T-cell (primary cell): ENCODE measurements around the gene CACNA2D4. TPM values are rescaled to one million over a fixed set of nuclear protein-coding genes. Genes with fewer than 3 reads are reported as not detected.

Source experiments
- ATAC-seq, 4 experiments: fragments of 200-7000 bp in 3 of 4; fragments of 150-1000 bp in 1 of 4; cut with Tn5 transposase; replicated peaks in 1 of 4; 1 replicate in 3 of 4; 2 replicates in 1 of 4; pipeline ENCODE4 v1.10.0; 2021; ENCODE audit warnings: moderate library complexity in 3 of 4, mild to moderate bottlenecking in 2 of 4, moderate number of reproducible peaks in 1 of 4
- CTCF ChIA-PET, 2 donors: fragments of 300-600 bp; sonication (Branson Sonifier 250); formaldehyde crosslinking; loops; one replicate each; lab custom pipeline; 2022; ENCODE audit warnings: antibody characterized with exemption in 2 of 2; lab: Charles Lee
- POLR2A ChIA-PET, 2 donors: fragments of 300-600 bp; sonication (Branson Sonifier 250); formaldehyde crosslinking; loops; one replicate each; lab custom pipeline; 2022; ENCODE audit warnings: antibody characterized with exemption in 2 of 2; lab: Charles Lee
- DNase-seq, 35 experiments: peaks; one replicate each; pipeline versions ENCODE4 v3.0.0 to v3.0.0-alpha.2; 2013 to 2023
- H3K27ac ChIP-seq: one replicate; pipeline ENCODE4 v1.5.1; 2013; ENCODE audit warnings: low read length
- H3K27me3 ChIP-seq, 2 experiments: replicated peaks in 1 of 2; 1 replicate in 1 of 2; 2 replicates in 1 of 2; pipeline versions ENCODE4 v1.6.1 to v1.7.0; 2013; ENCODE audit warnings: low read length in 1 of 2, mixed read lengths in 1 of 2; ENCODE audit not compliant: control insufficient read depth in 2 of 2, insufficient read depth in 2 of 2; ENCODE audit errors: extremely low read depth in 1 of 2
- H3K36me3 ChIP-seq, 2 donors: 1 replicate in 1 of 2; 2 replicates in 1 of 2; pipeline versions ENCODE4 v1.6.1 to v1.7.0; 2013; ENCODE audit warnings: low read length in 1 of 2; ENCODE audit not compliant: control insufficient read depth in 2 of 2, insufficient read depth in 1 of 2; ENCODE audit errors: extremely low read depth in 1 of 2
- H3K4me1 ChIP-seq, 2 experiments: 1 replicate in 1 of 2; 2 replicates in 1 of 2; pipeline versions ENCODE4 v1.6.1 to v1.7.0; 2013; ENCODE audit warnings: low read length in 2 of 2, mixed read lengths in 1 of 2; ENCODE audit not compliant: insufficient read depth in 2 of 2, control insufficient read depth in 1 of 2; ENCODE audit errors: extremely low read depth in 1 of 2
- H3K4me3 ChIP-seq, 2 donors: 1 replicate in 1 of 2; 2 replicates in 1 of 2; pipeline versions ENCODE4 v1.5.1 to v1.7.0; 2013; ENCODE audit warnings: mild to moderate bottlenecking in 2 of 2, low read length in 1 of 2, moderate library complexity in 1 of 2; ENCODE audit not compliant: control insufficient read depth in 1 of 2; ENCODE audit errors: extremely low read depth in 1 of 2
- H3K9me3 ChIP-seq: 2 replicates; pipeline ENCODE4 v1.7.0; 2013
- H3K27ac Mint-ChIP-seq, 2 donors: one replicate each; pipeline ENCODE4 v1.8.0; 2020 to 2021; ENCODE audit warnings: mild to moderate bottlenecking in 2 of 2, mixed read lengths in 2 of 2
- H3K27me3 Mint-ChIP-seq, 2 donors: one replicate each; pipeline ENCODE4 v1.8.0; 2021 to 2022; ENCODE audit warnings: mixed read lengths in 2 of 2
- H3K36me3 Mint-ChIP-seq: one replicate; pipeline ENCODE4 v1.8.0; 2021; ENCODE audit warnings: mixed read lengths
- H3K4me1 Mint-ChIP-seq, 3 donors: one replicate each; pipeline ENCODE4 v1.8.0; 2020 to 2022; ENCODE audit warnings: mixed read lengths in 3 of 3, mild to moderate bottlenecking in 1 of 3
- H3K4me3 Mint-ChIP-seq, 3 donors: one replicate each; pipeline ENCODE4 v1.8.0; 2020 to 2022; ENCODE audit warnings: mild to moderate bottlenecking in 3 of 3, mixed read lengths in 3 of 3, moderate library complexity in 3 of 3
- H3K9me3 Mint-ChIP-seq, 3 donors: one replicate each; pipeline ENCODE4 v1.8.0; 2020 to 2022; ENCODE audit warnings: mixed read lengths in 3 of 3
- WGBS: methylation state at CpG from one replicate; pipeline ENCODE4 v1.1.5; 2013; ENCODE audit warnings: missing lambda C conversion rate; ENCODE audit not compliant: insufficient coverage; 5-methylcytosine and 5-hydroxymethylcytosine counted together
- total RNA-seq, 35 experiments: library from RNA in 6 of 35; stranded (reverse) in 6 of 35; fragments of 120-200 nt in 1 of 35; gene quantifications; one replicate each; pipeline versions ENCODE4 v1.2.1 to v1.2.4 and lab custom pipeline; 2013 to 2026

Gene CACNA2D4
- total RNA-seq, 5 donors from 2014 or later (not counting 1 experiment from before 2014, with no cell fraction given): 10.2 to 14.8 (median 12.1) TPM

GRCh38 chr12:1839956-1840951 is 78.2 kb downstream of the CACNA2D4 start:
- H3K36me3 ChIP-seq: no peaks in the 10 kb centered on the region
- no peaks in the 10 kb centered on the region for H3K9me3 Mint-ChIP-seq
- H3K27me3 ChIP-seq: peaks cover 0 to 19% of the 10 kb centered on the region in 2 experiments
- no peak for ATAC-seq
- H3K4me1 Mint-ChIP-seq: peaks cover 0 to 2% (median 0%) of the 10 kb centered on the region in 3 donors
- no peaks in the 10 kb centered on the region for H3K9me3 ChIP-seq
- no peaks in the 10 kb centered on the region for H3K36me3 Mint-ChIP-seq
- no peak overlapping the region for H3K4me3 ChIP-seq
- no peaks in the 10 kb centered on the region for H3K4me1 ChIP-seq
- CTCF ChIA-PET: no interaction called here
- H3K27ac Mint-ChIP-seq: no peak overlapping the region
- POLR2A ChIA-PET: no interaction called here
- DNase-seq: no peak
- H3K4me3 Mint-ChIP-seq: no peak overlapping the region
- peaks cover 4 to 5% of the 10 kb centered on the region in 2 donors for H3K27me3 Mint-ChIP-seq
- no peak overlapping the region for H3K27ac ChIP-seq
- WGBS: 92% methylated on average over 9 of the region's 24 CpGs

GRCh38 chr12:1839464-1839863 is 79.0 kb downstream of the CACNA2D4 start:
- H3K27me3 Mint-ChIP-seq: peaks cover 4 to 8% of the 10 kb centered on the region in 2 donors
- H3K4me1 ChIP-seq: no peaks in the 10 kb centered on the region
- 91% methylated on average over 6 of the region's 10 CpGs for WGBS
- ATAC-seq (no peak), DNase-seq (no peak)
- peaks cover 0 to 16% of the 10 kb centered on the region in 2 experiments for H3K27me3 ChIP-seq
- H3K4me3 Mint-ChIP-seq: no peak overlapping the region
- no peak overlapping the region for H3K4me3 ChIP-seq
- H3K9me3 Mint-ChIP-seq: no peaks in the 10 kb centered on the region
- CTCF ChIA-PET: no interaction called here
- POLR2A ChIA-PET: interaction anchor here in 1 of 2 donors (0.5 kb wide), 1 partner anchor 123 kb away, joined by 3 read pairs; no protein-coding TSS in a partner anchor
- H3K36me3 ChIP-seq: no peaks in the 10 kb centered on the region
- no peaks in the 10 kb centered on the region for H3K36me3 Mint-ChIP-seq
- H3K27ac ChIP-seq: no peak overlapping the region
- H3K4me1 Mint-ChIP-seq: peaks cover 0 to 2% (median 0%) of the 10 kb centered on the region in 3 donors
- H3K9me3 ChIP-seq: no peaks in the 10 kb centered on the region
- no peak overlapping the region for H3K27ac Mint-ChIP-seq

GRCh38 chr12:1838994-1839365 is 79.5 kb downstream of the CACNA2D4 start:
- CTCF ChIA-PET: no interaction called here
- H3K27ac Mint-ChIP-seq: no peak overlapping the region
- no peak overlapping the region for H3K27ac ChIP-seq

GRCh38 chr12:1838205-1838993 is 80.1 kb downstream of the CACNA2D4 start:
- Histone ChIP-seq H3K4me1 (no peaks in the 10 kb centered on the region), H3K27me3 (peaks cover 0 to 22% of the 10 kb centered on the region in 2 experiments), H3K9me3 (no peaks in the 10 kb centered on the region), H3K4me3 (no peak overlapping the region), H3K36me3 (no peaks in the 10 kb centered on the region), H3K27ac (no peak overlapping the region)
- H3K4me3 Mint-ChIP-seq: no peak overlapping the region
- DNase-seq (no peak), ATAC-seq (no peak)
- no peak overlapping the region for H3K27ac Mint-ChIP-seq
- POLR2A ChIA-PET: no interaction called here
- CTCF ChIA-PET: interaction anchor here in 1 of 2 donors (0.5 kb wide), 1 partner anchor 249 kb away, joined by 3 read pairs; no protein-coding TSS in a partner anchor
- H3K36me3 Mint-ChIP-seq: no peaks in the 10 kb centered on the region
- peaks cover 6 to 9% of the 10 kb centered on the region in 2 donors for H3K27me3 Mint-ChIP-seq
- peaks cover 0 to 2% (median 0%) of the 10 kb centered on the region in 3 donors for H3K4me1 Mint-ChIP-seq
- 80% methylated on average over 20 of the region's 26 CpGs for WGBS
- no peaks in the 10 kb centered on the region for H3K9me3 Mint-ChIP-seq

More at GRCh38 chr12:1838994-1839365, 79.5 kb downstream of the CACNA2D4 start:
- H3K4me3 Mint-ChIP-seq: no peak overlapping the region
- peaks cover 4 to 7% of the 10 kb centered on the region in 2 donors for H3K27me3 Mint-ChIP-seq
- H3K4me1 ChIP-seq: no peaks in the 10 kb centered on the region
- peaks cover 0 to 2% (median 0%) of the 10 kb centered on the region in 3 donors for H3K4me1 Mint-ChIP-seq
- POLR2A ChIA-PET: interaction anchor here in 1 of 2 donors (0.5 kb wide), 1 partner anchor 124 kb away, joined by 3 read pairs; no protein-coding TSS in a partner anchor
- H3K36me3 ChIP-seq: no peaks in the 10 kb centered on the region
- H3K4me3 ChIP-seq: no peak overlapping the region
- WGBS: 89% methylated on average over 15 of the region's 15 CpGs
- H3K9me3 Mint-ChIP-seq: no peaks in the 10 kb centered on the region
- peaks cover 0 to 20% of the 10 kb centered on the region in 2 experiments for H3K27me3 ChIP-seq
- ATAC-seq (no peak), DNase-seq (no peak)
- H3K9me3 ChIP-seq: no peaks in the 10 kb centered on the region
- H3K36me3 Mint-ChIP-seq: no peaks in the 10 kb centered on the region

GRCh38 chr12:1837541-1838204 is 80.8 kb downstream of the CACNA2D4 start:
- Mint-ChIP-seq H3K36me3 (no peaks in the 10 kb centered on the region), H3K9me3 (no peaks in the 10 kb centered on the region), H3K27me3 (peaks cover 13% of the 10 kb centered on the region in 2 donors), H3K4me3 (no peak overlapping the region), H3K4me1 (peaks cover 0 to 2% (median 0%) of the 10 kb centered on the region in 3 donors), H3K27ac (no peak overlapping the region)
- DNase-seq: no peak
- ATAC-seq: no peak
- H3K9me3 ChIP-seq: no peaks in the 10 kb centered on the region
- ChIA-PET POLR2A (no interaction called here), CTCF (interaction anchor here in 1 of 2 donors (0.5 kb wide), 1 partner anchor 249 kb away, joined by 3 read pairs; no protein-coding TSS in a partner anchor)
- no peaks in the 10 kb centered on the region for H3K36me3 ChIP-seq
- H3K27me3 ChIP-seq: peaks cover 0 to 22% of the 10 kb centered on the region in 2 experiments
- no peak overlapping the region for H3K4me3 ChIP-seq
- H3K27ac ChIP-seq: no peak overlapping the region
- 77% methylated on average over 4 of the region's 12 CpGs for WGBS
- H3K4me1 ChIP-seq: no peaks in the 10 kb centered on the region
